Progenitor cell of endocrine pancreas (in vitro differentiated cells): ENCODE results near the gene MRPL1. TPM values are rescaled to one million over a fixed set of nuclear protein-coding genes. Genes with fewer than 3 reads are reported as not detected.

ENCODE experiments used
- DNase-seq: peaks from one replicate; pipeline ENCODE4 v3.0.0; 2021; ENCODE audit warnings: low spot score; ENCODE audit not compliant: unreplicated experiment
- H3K27ac Mint-ChIP-seq: 2 replicates; pipeline ENCODE4 v1.8.0; 2021; ENCODE audit warnings: mild to moderate bottlenecking, moderate library complexity, mixed read lengths
- H3K27me3 Mint-ChIP-seq: 2 replicates; pipeline ENCODE4 v1.8.0; 2021; ENCODE audit warnings: mixed read lengths
- H3K36me3 Mint-ChIP-seq: 2 replicates; pipeline ENCODE4 v1.8.0; 2022; ENCODE audit warnings: mixed read lengths; ENCODE audit not compliant: insufficient read depth
- H3K4me1 Mint-ChIP-seq: 2 replicates; pipeline ENCODE4 v1.8.0; 2021; ENCODE audit warnings: low read depth, mixed read lengths
- H3K4me3 Mint-ChIP-seq: 2 replicates; pipeline ENCODE4 v1.8.0; 2021; ENCODE audit warnings: low read depth, mild to moderate bottlenecking, moderate library complexity, mixed read lengths
- H3K9me3 Mint-ChIP-seq: 2 replicates; pipeline ENCODE4 v1.8.0; 2021; ENCODE audit warnings: low read depth, mixed read lengths
- total RNA-seq: library from RNA; stranded (reverse); gene quantifications from 2 replicates; pipeline ENCODE4 v1.2.1, GENCODE V29; 2021
- TF ChIP-seq, protein P1 (sequence below): fragments of 200-600 bp; sonication (generic); IDR thresholded peaks from one replicate; pipeline ENCODE4 v1.5.0; 2021; ENCODE audit warnings: antibody characterized with exemption, mild to moderate bottlenecking; ENCODE audit not compliant: unreplicated experiment

The MRPL1 gene
- total RNA-seq, 1 donor from 2014 or later = 32.7 TPM

DNA sequence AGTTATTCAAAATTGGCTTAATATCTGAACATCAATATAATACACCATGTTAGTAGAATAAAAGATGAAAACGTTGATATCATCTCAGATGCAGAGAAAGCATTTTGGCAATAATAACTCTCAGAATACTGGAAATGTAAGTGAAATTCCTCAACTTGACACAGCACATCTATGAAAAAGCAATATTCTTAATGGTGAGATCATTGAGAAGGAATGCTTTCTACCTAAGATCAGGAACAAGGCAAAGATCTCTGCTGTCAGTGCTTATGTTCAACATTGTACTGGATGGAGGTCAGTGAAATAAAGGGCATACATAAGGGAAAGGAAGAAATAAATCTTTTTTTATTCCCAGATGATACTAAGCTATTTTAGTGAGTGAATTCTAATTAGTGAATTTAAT is 40.6 kb downstream of the MRPL1 start:
- Mint-ChIP-seq H3K4me1 (peaks cover 2% of the 10 kb centered on the region), H3K4me3 (no peak overlapping the region), H3K9me3 (peaks cover 4% of the 10 kb centered on the region), H3K27ac (no peak overlapping the region), H3K27me3 (no peaks in the 10 kb centered on the region), H3K36me3 (peaks cover 5% of the 10 kb centered on the region)
- TF ChIP-seq, protein P1, sequence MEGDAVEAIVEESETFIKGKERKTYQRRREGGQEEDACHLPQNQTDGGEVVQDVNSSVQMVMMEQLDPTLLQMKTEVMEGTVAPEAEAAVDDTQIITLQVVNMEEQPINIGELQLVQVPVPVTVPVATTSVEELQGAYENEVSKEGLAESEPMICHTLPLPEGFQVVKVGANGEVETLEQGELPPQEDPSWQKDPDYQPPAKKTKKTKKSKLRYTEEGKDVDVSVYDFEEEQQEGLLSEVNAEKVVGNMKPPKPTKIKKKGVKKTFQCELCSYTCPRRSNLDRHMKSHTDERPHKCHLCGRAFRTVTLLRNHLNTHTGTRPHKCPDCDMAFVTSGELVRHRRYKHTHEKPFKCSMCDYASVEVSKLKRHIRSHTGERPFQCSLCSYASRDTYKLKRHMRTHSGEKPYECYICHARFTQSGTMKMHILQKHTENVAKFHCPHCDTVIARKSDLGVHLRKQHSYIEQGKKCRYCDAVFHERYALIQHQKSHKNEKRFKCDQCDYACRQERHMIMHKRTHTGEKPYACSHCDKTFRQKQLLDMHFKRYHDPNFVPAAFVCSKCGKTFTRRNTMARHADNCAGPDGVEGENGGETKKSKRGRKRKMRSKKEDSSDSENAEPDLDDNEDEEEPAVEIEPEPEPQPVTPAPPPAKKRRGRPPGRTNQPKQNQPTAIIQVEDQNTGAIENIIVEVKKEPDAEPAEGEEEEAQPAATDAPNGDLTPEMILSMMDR = no peak
- no peak for DNase-seq

DNA sequence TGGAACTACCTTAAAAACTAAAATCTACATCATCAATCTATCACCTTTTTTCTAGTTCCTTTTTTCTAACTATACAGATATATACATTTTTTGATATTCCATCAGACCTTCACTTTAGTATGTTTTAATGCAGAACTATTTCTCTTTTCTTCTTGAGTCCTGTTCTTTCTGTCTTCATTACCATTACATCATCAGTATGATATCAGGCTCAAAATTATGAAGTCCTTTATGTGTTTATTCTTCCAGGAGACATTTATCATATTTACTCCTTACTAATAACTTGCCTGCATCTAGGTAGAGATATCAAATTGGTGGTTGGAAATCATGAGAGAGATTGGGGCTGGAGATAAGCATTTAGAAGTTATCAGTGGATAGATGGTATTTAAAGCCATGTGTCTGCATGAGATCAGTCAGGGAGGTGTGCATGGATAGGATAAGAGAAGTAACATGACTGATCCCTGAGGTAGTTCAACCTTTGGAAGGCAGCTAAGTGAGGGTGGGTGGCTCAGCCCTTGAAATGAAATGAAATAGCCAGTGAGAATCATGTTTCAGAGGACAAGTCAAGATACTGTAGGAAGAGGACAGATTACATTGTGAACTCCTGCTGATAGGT is 43.1 kb downstream of the MRPL1 start:
- Mint-ChIP-seq H3K4me1 (no peaks in the 10 kb centered on the region), H3K36me3 (peaks cover 3% of the 10 kb centered on the region), H3K9me3 (peaks cover 1% of the 10 kb centered on the region), H3K4me3 (no peak overlapping the region), H3K27ac (no peak overlapping the region), H3K27me3 (no peaks in the 10 kb centered on the region)
- TF ChIP-seq, protein P1 = no peak
- no peak for DNase-seq

DNA sequence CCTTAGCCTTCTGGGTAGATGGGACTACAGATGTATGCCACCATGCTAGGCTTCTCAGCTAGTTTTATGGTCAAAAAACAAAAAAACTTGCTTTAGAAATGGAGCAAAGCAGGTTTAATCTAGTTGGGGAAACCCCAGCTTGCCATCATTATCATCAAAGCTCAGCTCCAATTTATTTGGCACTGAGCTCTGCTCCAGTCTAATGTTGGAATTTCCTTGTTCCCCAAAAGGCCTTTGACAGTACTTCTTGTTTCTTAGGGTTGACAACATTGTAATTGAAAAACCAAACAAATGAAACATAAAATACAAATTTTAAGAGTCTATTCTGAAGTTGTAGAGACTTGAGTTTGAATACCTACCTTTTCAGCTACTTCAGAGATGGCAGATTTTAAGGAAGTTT is 48.0 kb downstream of the MRPL1 start:
- no peak for DNase-seq
- peaks cover 7% of the 10 kb centered on the region for H3K36me3 Mint-ChIP-seq
- no peak overlapping the region for H3K27ac Mint-ChIP-seq
- TF ChIP-seq, protein P1 = no peak
- no peaks in the 10 kb centered on the region for H3K27me3 Mint-ChIP-seq
- no peaks in the 10 kb centered on the region for H3K4me1 Mint-ChIP-seq
- H3K9me3 Mint-ChIP-seq = no peaks in the 10 kb centered on the region
- H3K4me3 Mint-ChIP-seq = no peak overlapping the region

DNA sequence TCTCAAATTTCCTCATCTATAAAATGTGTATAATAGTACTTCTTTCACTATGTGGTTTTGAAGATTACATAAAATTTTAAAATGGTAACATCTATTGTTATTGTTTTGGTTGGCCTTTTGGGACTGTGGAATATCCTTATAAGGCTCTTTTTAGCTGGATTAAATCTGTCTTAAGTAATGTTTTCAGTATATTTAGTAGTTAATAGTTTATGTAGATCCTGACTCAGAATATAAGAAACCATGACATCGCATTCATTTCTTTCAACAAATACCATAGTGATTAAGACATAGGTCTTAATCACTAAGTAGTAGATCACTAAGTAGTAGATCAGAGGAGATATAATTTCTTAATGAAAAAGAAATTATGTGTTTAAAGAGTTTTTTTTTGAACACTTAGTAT is 48.5 kb downstream of the MRPL1 start:
- no peak overlapping the region for H3K4me3 Mint-ChIP-seq
- peaks cover 7% of the 10 kb centered on the region for H3K36me3 Mint-ChIP-seq
- TF ChIP-seq, protein P1 = no peak
- H3K27ac Mint-ChIP-seq = no peak overlapping the region
- no peaks in the 10 kb centered on the region for H3K9me3 Mint-ChIP-seq
- no peaks in the 10 kb centered on the region for H3K4me1 Mint-ChIP-seq
- no peak for DNase-seq
- H3K27me3 Mint-ChIP-seq = no peaks in the 10 kb centered on the region

DNA sequence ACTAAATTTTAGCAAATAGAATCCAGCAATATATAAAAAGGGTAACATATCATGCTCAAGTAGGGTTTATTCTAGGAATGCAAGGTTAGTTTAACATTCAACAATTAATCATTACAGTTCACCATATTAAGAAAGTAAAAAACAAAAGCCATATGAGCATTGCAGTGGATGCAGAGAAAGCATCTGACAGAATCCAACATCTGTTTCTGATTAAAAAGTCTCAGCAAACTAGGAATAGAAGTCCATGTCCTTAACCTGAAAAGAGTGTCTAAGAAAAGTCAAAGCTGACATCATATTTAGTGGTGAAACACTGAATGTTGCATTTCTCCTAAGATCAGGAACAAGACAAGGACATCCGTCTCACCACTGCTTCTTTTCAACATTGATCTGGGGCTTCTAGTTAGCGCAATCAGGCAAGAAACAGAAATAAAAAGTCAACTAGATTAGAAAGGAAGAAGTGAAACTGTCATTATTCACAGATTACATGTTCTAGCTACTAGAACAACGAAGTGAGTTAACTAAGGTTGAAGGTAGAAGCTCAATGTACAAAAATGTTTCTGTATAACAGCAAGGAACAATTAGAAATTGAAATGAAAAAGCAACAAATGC is 49.3 kb downstream of the MRPL1 start:
- H3K27me3 Mint-ChIP-seq = no peaks in the 10 kb centered on the region
- no peaks in the 10 kb centered on the region for H3K9me3 Mint-ChIP-seq
- peaks cover 1% of the 10 kb centered on the region for H3K4me1 Mint-ChIP-seq
- H3K36me3 Mint-ChIP-seq = peaks cover 6% of the 10 kb centered on the region
- no peak for DNase-seq
- no peak overlapping the region for H3K4me3 Mint-ChIP-seq
- TF ChIP-seq, protein P1 = no peak
- H3K27ac Mint-ChIP-seq = no peak overlapping the region
